Renal cortex interstitium (tissue), 11 donors: ENCODE measurements around the gene PPFIBP1. TPM values are rescaled to one million over a fixed set of nuclear protein-coding genes. Genes with fewer than 3 reads are reported as not detected.
A peak's percentile ranks its signal among the peaks of the same experiment; 100 is the strongest.
"Not testable (repeated sequence)": the region's sequence is repeated elsewhere in the genome, so short reads cannot be mapped to it uniquely, and the experiment has no call there.

Experiments used
- DNase-seq, 11 donors: peaks; one replicate each; pipeline ENCODE4 v3.0.0-alpha.2; 2013; ENCODE audit warnings: low read depth in 9 of 11, low spot score in 4 of 11; ENCODE audit errors: extremely low read depth in 1 of 11
- polyA plus RNA-seq, 3 donors: library from polyadenylated mRNA; unstranded; fragments of 120-200 nt; gene quantifications; one replicate each; pipeline ENCODE4 v1.2.1, GENCODE V29; 2013; ENCODE audit not compliant: insufficient read length in 3 of 3

The PPFIBP1 gene
- polyA plus RNA-seq, 3 donors, result 81.6 to 136 (median 85.7) TPM

DNA sequence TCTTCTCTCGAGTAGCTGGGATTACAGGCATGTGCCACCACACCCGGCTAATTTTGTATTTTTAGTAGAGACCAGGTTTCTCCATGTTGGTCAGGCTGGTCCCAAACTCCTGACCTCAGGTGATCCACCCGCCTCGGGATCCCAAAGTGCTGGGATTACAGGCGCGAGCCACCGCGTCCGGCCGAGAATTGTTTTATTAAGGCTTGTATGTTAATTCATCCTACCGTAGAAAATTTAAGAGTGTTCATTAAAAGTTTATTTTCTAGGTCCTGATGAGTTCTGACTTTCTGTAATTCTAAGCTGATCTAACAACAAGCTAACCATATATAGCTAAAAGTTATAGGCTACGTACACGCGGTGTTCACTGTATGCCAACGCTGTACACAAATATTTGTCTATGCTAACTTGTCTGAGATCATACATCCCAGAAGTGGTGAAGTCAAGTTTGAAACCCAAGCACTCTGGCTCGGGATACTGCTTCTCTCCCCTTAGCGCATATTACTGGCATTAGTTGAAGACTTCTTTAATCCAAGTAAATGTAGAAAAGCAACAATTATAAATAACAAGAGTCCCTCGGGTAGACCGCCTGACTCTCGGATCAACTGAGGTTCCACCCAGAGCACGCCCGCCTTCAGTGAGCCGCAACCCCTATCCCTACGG, 186.1 kb downstream of the PPFIBP1 start:
- DNase-seq, result peak in 5 of 11 donors; percentile 17 to 38 (median 26)

DNA sequence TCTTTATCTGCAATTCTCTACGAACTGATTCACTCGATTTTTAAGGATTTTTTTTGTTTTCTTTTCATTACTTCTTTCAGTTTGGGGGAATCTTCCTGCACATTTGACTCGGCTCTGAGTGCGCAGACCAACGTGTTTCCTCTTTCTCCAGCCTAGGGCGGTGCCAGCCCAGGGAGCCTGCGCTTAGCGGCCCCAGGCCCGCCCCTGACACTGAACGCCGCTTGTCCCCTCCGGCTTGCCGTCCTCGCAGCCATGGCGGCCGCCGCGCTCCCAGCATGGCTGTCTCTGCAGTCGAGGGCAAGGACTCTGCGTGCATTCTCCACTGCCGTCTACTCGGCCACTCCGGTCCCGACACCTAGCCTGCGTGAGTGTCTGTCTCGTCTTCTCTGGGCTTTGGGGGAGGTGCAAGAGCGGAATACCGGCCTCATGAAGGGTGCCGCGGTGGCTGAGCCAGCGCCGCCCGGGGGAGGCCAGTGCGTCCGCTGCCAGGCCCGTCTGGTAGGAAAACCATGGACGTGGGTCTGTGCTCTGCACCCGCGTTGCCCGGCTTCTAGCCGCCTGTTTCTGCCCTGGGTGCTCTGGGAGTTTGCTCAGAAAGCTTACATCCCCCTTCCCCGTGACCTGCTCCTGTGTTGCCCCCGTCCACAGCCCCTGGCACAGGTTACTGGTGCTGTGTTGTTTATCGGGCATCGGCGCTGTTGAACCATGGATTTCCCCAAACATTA, 186.7 kb downstream of the PPFIBP1 start, which contains the start of gene MRPS35:
Gene MRPS35, plus strand, starts transcription at position 241 of the 725 bp plus-strand sequence. Its CDS starts 12 bp downstream, at position 253.
- DNase-seq, result peak; percentile 72 to 90 (median 84)

GRCh38 chr12:27711317-27711682, 187.3 kb downstream of the PPFIBP1 start:
- DNase-seq, result no peak

DNA sequence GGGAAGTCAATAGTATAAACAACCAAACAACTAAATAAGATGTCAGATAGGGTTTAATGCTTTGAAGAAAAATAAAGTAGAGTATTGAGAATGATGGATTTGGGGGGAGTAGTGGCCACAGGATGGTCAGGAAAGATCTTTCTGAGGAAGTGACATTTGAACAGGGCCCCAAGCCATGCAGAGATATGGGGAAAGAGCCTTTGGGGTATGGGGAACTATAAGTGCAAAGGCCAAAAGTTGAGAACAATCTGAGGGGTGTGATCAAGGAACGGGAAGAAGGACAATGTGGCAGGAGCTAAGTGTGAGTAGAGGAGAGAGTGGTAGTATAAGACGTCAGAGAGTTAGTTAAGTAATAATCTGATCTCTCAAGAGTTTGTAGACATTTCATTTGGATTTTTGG, 188.0 kb downstream of the PPFIBP1 start:
- DNase-seq, result no peak

DNA sequence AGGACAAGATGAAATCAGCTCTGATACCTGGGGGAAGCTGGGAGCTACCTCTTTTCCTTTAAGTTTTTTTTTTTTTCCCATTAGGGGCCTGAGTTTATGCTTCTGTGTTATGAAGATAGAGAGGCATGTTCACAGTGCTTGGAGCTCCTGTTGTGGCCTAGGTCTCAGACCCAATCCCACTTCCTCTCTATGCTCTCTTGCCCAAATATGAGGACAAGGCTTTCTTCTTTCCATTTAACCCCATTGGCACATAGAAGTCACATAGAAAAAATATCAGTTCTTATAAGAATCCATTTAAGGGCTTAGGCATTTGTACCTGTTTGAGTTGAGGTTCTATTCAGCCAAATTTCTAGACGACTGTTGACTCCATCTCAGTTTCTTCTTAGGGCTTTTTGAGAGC, 199.2 kb downstream of the PPFIBP1 start:
- no peak for DNase-seq

GRCh38 chr12:27730097-27730588, 206.1 kb downstream of the PPFIBP1 start:
- no peak for DNase-seq

GRCh38 chr12:27732281-27732680, 208.3 kb downstream of the PPFIBP1 start:
- no peak for DNase-seq

GRCh38 chr12:27733052-27733656, 209.1 kb downstream of the PPFIBP1 start:
- DNase-seq, result peak in 3 of 11 donors; percentile 5 to 15 (median 15)

GRCh38 chr12:27733791-27734190, 209.8 kb downstream of the PPFIBP1 start:
- DNase-seq, result no peak

DNA sequence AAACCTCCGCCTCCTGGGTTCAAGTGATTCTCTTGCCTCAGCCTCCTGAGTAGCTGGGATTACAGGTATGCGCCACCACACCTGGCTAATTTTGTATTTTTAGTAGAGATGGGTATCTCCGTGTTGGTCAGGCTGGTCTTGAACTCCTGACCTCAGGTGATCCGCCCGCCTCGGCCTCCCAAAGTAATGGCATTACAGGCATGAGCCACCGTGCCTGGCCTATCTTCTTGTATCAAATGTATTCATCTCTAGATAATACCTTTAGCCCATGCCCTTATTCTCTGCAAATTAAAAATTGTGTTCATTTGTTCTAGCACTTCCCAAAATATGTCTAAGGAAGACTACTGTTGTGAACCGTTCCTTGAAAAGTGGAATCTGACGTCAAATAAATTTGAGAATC, 210.3 kb downstream of the PPFIBP1 start:
- DNase-seq, result not testable (repeated sequence)

GRCh38 chr12:27743601-27744000, 219.6 kb downstream of the PPFIBP1 start:
- DNase-seq, result no peak

Other genes with a start within 250 kb of the PPFIBP1 start
- gene BMAL2, start 191.4 kb upstream of the PPFIBP1 start, polyA plus RNA-seq, result 1 to 10 TPM; 6.0 to 6.7 (median 6.0) TPM
- gene SMCO2, start 77.5 kb upstream of the PPFIBP1 start, polyA plus RNA-seq, result under 1 TPM; 0.24 to 0.91 (median 0.40) TPM
- 1 to 10 TPM; 2.3 to 3.6 (median 2.5) TPM for gene REP15, start 172.2 kb downstream of the PPFIBP1 start, polyA plus RNA-seq
- gene MRPS35, start 186.6 kb downstream of the PPFIBP1 start, polyA plus RNA-seq, result 10 to 100 TPM; 72.0 to 88.0 (median 74.9) TPM